ENCODE results near the gene MTFR2.

The MTFR2 gene

GRCh38 chr6:136249811-136250685 lies at the start of gene MTFR2:
Gene MTFR2, minus strand, starts transcription at chr6:136250311. Its CDS starts 1,212 bp downstream, at chr6:136249099.
- peak; percentile 82 to 84 for DNase-seq (ENCODE audit: low read depth in 2 of 2)

GRCh38 chr6:136294621-136295020 lies 44.5 kb upstream of the MTFR2 start:
- no peak for DNase-seq (ENCODE audit: low read depth in 2 of 2)

- DNase-seq (ENCODE audit: low read depth in 2 of 2), result peak; percentile 41 to 48
Observed at GRCh38 chr6:136290410-136291010, 40.4 kb upstream of the MTFR2 start.

DNA sequence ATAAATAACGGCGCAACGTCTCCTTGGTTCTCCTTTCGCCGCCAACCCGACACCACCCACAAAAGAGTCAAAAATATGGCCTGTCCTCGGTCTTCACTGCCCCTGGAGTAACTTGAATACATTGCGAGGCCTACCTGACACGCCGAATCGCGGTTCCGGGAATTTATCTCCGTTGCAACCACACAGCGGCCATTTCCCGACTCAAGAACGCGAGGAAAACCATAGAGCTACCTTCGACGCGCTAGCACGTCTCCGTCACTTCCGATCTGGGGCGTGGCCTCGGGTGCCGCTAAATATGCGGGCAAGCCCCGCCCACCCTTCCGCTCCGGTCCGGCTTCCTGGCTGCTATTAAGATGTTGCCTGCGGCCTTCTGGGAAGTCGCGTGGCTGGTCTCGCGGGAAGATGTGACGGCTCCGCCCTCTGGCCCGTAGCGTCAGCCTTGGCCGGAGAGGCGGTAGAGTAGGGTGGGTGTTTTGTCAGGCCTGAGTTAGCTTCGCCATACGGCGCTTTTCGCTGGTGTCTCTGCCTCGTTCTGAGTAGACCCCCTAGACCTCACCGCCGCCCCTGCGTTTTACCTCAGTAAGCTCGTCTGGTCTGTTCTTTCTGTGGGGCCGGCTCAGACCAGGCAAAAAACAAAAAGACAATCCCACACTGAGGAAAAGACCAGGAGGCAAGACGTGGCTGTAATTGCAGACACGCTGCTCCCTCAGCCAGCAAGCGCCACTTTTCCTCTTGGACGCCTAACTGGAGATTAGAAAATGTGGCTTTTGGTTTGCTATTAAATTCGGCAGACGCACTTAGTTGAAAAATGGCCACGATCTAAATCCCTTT lies 39.7 kb upstream of the MTFR2 start, which contains the start of gene BCLAF1:
TSS of gene BCLAF1 (minus strand) at position 268 of the 831 bp plus-strand sequence. CDS start 9,980 bp downstream, outside the sequence.
- peak; percentile 98 for DNase-seq (ENCODE audit: low read depth in 2 of 2)

GRCh38 chr6:136289327-136289578 lies 39.1 kb upstream of the MTFR2 start:
- peak in 1 of 2 donors; percentile 78 for DNase-seq (ENCODE audit: low read depth in 2 of 2)

DNA sequence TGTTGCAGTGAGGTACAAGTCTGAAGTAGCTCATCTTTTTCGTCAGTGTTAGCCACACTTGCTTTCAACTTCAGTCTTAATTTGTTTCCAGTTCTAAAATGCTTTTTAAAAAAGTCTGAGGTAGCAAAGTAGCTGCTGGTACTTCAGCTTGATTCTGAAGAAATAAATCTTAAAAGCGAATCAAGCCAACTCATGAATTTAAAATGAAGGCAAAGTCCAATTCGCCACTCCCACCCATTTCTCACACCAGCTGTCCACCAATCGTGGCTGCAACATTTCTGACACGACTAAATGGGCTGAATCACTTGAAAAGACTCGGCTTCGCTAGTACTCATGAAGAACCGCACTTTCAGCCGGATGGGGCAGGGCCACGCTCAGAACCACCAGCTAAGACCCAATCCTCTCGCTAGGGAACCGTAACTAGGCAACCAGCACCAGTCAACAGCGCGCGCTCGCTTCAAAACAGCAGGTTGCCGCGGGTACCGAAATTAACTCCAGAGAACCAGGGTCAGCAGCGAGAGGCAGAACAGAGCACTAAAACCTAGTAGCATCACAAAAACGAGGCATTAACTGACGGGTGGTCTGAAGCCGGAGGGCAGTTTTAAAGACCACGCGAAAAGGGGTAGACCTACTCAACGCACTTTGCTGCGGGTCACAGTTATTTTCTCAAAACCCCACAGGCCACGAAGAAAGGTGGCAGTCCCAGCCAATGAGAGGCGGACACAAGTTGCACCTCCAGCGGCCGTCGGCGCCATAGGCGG lies 38.6 kb upstream of the MTFR2 start:
- peak; percentile 58 to 85 for DNase-seq (ENCODE audit: low read depth in 2 of 2)

DNA sequence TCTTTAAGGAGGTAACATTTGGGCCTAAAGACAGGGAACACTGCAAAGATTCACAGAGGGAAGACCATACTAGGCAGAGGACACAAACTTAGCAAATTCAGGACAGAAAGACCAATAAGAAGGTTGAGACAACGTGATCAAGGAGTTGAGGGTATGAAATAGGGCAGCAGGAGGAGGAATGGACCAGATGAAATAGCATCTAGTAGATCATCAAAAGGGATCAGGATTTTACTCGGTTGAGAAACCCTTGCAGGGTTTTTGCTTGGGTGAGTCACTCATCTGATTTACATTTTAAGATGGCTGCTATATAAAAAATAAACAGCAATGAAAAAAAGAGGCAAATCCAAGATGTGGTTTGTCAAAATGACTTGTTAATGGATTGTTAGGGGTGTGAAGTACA lies 34.8 kb upstream of the MTFR2 start:
- no peak for DNase-seq (ENCODE audit: low read depth in 2 of 2)

- no peak for DNase-seq (ENCODE audit: low read depth in 2 of 2)
Observed at GRCh38 chr6:136282906-136283305, 32.8 kb upstream of the MTFR2 start.

DNA sequence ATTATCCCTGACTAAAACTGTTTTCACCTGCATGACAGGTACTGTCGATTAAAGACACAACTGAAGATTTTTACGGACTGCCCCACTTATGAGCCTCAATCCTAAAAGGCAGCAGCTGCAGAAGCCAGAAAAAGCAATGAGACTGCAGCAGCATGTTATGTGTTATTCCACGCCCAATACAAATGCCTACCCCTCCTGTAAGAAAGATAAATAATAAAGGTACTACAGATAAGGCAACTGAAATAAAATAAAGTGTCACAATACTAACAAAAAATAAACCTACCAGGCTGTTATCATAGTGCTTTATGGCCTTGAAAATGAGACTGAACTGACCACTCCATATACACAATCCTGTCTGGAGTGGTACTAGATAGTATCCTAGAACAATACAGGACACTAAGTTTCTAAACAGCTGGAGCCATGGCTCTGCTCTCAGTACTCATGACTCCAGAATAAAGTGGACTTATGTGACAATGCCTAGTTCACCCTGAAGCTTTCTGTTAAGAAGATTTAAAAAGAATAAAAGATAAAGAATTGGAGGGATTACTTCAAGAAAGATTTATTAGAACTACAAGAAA lies 30.0 kb upstream of the MTFR2 start:
- no peak for DNase-seq (ENCODE audit: low read depth in 2 of 2)

DNA sequence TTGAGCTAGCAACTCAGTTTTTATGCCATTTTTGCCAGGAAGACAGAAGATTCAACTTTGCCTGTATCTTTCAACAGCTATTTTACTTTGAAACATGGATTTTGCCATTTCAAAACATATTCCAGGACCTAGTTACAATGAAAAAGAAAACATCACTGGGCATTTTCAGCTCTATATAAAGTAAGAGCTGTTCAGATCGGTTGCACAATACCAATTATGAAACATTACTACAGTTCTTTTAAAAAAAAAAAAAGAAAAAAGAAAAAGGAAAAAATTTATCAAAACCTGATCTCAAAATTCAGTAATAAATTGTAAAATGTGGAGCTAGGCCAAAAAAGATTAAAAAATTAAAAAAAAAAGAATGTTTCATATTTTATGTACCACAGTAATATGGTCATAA lies 24.0 kb upstream of the MTFR2 start:
- no peak for DNase-seq (ENCODE audit: low read depth in 2 of 2)

- DNase-seq (ENCODE audit: low read depth in 2 of 2), result no peak
Observed at GRCh38 chr6:136265101-136265500, 15.0 kb upstream of the MTFR2 start.

GRCh38 chr6:136262940-136263339 lies 12.8 kb upstream of the MTFR2 start:
- DNase-seq (ENCODE audit: low read depth in 2 of 2), result no peak

GRCh38 chr6:136254851-136255466 lies 4.8 kb upstream of the MTFR2 start:
- DNase-seq (ENCODE audit: low read depth in 2 of 2), result no peak

DNA sequence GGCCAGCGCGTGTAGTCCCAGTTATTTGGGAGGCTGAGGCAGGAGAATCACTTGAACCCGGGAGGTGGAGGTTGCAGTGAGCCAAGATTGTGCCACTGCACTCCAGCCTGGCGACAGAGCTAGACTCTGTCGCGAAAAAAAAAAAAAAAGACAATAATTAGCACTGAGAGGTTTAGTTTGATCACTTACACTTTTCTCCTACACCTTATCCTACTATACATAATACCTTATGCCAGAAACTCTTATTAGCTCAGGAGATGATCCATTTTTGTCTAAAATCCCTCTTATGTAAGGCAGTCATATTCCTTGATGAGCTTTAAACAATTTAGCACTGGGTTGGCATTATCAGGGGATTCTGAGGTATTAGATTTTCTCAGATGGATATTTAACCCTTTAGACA lies 3.6 kb upstream of the MTFR2 start:
- no peak for DNase-seq (ENCODE audit: low read depth in 2 of 2)

DNA sequence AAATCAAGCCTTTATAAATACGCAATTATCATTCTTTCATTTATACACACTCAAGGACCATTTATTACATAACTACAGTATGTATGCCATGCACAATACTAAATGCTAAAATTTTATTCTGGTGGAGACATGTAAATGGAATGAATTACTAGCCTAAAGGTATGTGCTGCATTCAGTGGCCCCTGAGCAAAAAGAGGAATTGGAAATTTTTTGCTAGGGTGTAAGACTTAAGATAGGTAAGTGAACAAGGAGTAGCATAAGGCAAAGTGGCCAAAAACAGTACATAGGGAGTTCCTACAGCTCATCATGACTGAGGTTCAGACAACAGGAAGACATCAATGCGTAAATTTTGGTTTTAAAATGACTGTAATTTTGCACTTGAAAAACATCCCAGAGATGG lies 2.3 kb upstream of the MTFR2 start:
- no peak for DNase-seq (ENCODE audit: low read depth in 2 of 2)

DNA sequence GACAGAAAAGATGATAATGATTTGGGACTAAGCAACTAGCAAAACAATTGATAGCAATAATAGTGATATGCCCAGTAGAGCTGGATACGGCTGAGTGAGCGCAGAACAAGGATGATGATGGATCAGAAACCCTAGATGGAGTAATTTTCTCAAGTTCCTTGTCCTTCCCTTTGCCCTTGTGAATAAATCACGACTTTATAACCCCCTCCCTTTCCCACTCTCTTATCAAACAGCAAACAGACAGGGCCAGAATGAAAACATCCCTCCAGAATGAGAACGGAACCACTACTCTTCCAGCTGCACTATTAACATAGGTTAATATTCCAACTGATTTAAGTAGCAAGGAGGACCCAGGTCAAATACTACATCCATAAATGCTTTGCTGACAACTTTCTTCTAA lies 1.3 kb upstream of the MTFR2 start:
- no peak for DNase-seq (ENCODE audit: low read depth in 2 of 2)

GRCh38 chr6:136250686-136251008 lies 536 bp upstream of the MTFR2 start:
- DNase-seq (ENCODE audit: low read depth in 2 of 2), result no peak

DNA sequence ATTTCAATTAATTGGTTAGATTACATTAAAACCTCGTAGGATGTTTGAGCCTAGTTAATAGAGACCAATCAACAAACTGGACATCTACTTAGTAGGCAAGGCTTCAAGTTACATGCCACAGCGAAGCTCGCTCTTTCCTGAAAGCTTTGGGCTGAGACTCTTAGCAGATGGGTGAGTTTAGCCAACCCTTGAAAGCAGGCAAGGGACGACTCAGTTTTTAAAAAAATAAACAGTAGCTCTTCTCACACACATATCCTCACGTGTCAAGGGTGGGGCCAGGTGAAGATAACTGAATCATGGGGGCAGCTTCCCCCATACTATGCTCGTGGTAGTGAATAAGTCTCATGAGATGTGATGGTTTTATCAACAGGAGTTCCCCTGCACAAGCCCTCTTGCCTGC lies 775 bp downstream of the MTFR2 start:
- no peak for DNase-seq (ENCODE audit: low read depth in 2 of 2)

- no peak for DNase-seq (ENCODE audit: low read depth in 2 of 2)
Observed at GRCh38 chr6:136244061-136244616, 6.0 kb downstream of the MTFR2 start.

DNA sequence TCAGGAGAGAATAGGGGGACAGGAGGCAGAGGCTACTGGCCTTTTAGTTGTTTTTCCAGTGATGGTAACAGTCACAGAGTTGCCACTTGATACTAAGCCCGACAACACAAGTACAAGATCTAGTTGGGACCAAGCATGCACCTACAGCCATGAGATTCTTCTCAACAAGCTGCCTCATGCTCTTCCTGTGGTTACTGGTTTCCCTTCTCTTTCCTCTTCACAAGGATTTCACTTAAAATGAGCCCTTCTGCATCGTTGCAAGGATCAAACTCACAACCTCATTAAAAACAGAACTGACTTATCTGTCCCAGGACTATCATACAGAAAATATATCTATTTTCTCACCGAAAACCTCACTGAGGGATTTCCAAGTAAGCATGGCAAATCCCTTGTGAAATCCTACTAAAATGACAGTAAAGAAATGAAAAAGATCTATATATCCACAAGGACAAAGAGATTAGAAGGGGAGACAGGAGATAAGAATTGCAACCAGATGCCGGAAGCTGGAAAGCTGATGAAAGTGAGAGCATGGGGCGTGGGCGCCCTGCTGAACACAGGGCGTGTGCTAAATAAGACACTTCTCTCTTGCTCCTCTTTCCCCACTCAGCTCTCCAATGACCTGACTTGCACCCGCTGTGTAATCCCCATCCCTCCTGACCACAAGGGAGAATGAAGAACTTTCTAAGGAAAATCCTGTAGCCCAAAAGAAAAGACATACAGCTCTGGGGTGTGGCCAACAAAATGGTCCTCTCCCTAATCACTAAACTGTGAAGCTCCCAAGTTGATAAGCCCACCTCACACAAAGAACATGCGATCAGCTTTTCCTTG lies 13.4 kb downstream of the MTFR2 start:
- DNase-seq (ENCODE audit: low read depth in 2 of 2), result no peak
